Daoy (cell line): ENCODE measurements around the gene LAMA4. TPM values are rescaled to one million over a fixed set of nuclear protein-coding genes. Genes with fewer than 3 reads are reported as not detected.

Source experiments
- DNase-seq: peaks from one replicate; pipeline ENCODE4 v3.0.0-alpha.2; 2015; ENCODE audit warnings: low read depth
- total RNA-seq: library from RNA; depleted of rRNA; stranded (reverse); fragments of >200 nt; shearing (Covaris generic); gene quantifications from 2 replicates; pipeline ENCODE4 v1.2.3, GENCODE V29; 2014

Gene LAMA4
- total RNA-seq, 1 experiment from 2014 or later: 76.5 TPM

DNA sequence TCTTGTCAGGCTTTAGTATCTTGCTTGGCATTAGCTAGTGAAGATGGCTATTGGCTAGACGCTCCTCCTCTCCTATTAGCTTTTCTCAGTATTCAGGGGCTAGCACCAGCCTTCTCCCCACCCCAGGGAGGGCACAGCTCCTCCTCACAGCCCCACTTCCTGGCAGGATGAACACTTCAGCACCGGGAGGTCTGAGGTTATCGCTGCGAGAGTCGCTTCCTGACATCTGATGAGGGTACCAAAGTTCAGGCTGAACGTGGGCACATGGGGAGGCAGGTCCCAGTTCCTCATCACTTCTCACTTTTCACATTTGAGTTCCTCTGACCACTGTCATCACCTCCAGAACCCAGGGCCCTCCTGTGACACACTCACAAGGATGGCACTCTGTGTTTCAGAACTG lies 66.6 kb downstream of the LAMA4 start:
- DNase-seq: no peak

DNA sequence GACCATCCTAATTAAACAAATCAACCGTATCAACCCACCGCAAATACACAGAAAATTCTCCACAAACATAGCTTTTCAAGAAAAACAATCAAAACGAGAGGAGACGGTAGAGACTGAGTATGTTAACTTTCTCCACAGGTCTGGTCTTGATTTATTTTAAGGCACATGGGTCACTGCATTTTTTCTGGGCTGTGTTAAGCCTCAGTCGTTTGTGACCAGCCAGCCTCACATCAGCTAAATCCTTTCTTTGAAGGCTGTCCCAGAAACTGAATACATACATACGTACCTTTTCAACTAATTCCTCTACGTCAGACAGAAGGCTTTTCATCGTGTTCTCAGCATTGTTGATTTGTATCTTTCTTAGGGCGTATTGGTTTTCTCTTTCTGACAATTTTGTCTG lies 69.4 kb downstream of the LAMA4 start:
- DNase-seq: no peak

- DNase-seq: no peak
Measured at GRCh38 chr6:112183271-112183671, 71.1 kb downstream of the LAMA4 start.

DNA sequence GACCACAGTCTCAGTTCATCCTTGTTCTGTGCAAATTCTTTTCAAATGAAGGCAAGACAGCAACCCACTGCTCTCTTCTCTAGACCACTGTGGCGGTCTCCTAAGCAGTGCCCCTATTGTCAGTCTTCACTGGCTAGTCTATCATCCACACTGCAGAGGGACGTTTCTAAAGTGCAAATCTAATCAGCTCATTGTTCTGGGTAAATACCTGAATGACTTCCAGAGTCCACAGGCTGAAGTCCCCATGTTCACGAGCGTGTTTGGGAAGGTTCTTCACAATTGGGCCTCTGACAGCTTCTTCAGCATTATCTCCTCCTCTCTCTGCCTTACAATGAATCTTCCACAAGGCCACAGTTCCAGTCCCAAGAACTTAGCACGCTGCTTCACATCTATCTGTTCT lies 73.2 kb downstream of the LAMA4 start:
- DNase-seq: no peak

- peak; percentile 80 for DNase-seq
Measured at GRCh38 chr6:112180095-112180820, 74.1 kb downstream of the LAMA4 start.

- no peak for DNase-seq
Measured at GRCh38 chr6:112179631-112180030, 74.7 kb downstream of the LAMA4 start.

- DNase-seq: no peak
Measured at GRCh38 chr6:112178846-112179245, 75.5 kb downstream of the LAMA4 start.

DNA sequence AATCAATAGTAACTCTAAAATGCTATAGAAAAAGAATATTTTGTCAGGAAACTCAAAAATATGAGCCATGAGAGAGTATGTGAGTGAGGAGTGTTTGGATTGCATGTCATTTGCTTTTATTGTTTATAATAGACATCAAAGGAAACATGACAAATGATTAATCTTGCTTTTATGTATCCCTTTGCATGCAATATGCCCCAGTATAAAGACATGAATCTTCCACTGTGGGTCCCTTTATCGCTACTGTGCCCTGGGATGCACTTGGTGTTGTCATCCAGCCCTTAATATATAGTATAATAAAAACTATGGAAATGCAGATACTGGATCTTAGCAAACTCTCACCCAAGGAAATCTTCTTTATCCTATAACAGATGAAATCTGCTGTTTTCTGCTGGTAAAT lies 77.3 kb downstream of the LAMA4 start:
- DNase-seq: no peak

- peak; percentile 36 for DNase-seq
Measured at GRCh38 chr6:112176175-112176574, 78.2 kb downstream of the LAMA4 start.

- no peak for DNase-seq
Measured at GRCh38 chr6:112173221-112173804, 81.1 kb downstream of the LAMA4 start.

DNA sequence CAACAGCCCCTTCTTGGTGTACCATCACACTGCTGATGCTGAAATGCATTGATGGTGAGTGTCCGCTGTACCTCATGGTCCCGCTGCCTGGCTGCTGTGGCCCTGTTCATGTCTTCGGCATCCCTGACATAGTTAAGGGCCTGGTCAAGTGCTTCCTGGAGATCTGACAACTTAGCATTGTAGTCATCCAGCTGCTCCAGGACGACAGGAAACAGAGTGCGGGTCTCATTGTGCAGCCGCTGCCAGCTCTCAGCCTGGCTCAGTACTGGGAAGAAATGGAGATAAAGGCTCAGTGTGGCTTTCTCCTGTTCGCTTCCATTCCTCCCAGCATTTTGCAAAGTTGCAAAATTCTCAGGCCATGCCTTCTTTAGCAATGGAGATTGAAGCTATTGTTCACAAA lies 81.8 kb downstream of the LAMA4 start:
- no peak for DNase-seq

DNA sequence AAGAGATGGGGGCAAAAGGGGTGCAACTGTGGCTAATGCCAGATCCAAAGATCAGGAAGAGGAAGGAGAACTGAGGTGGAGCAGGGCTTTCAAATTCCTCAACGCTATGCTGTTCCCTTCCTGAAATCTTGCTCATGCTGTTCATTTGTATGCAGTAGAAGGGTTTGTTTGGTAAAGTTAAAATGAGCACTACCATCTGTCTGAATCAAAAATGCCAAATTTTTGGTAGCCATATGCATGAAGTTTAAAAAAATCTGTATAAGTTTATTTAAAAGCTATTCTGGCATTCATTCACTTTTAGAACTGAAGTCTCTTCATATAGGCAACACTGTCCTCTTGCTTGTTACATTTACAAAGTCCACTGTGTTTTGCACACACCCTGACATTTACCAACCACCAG lies 84.8 kb downstream of the LAMA4 start:
- no peak for DNase-seq

GRCh38 chr6:112163295-112164257 lies 90.8 kb downstream of the LAMA4 start:
- DNase-seq: peak; percentile 71

- no peak for DNase-seq
Measured at GRCh38 chr6:112160745-112161144, 93.6 kb downstream of the LAMA4 start.

DNA sequence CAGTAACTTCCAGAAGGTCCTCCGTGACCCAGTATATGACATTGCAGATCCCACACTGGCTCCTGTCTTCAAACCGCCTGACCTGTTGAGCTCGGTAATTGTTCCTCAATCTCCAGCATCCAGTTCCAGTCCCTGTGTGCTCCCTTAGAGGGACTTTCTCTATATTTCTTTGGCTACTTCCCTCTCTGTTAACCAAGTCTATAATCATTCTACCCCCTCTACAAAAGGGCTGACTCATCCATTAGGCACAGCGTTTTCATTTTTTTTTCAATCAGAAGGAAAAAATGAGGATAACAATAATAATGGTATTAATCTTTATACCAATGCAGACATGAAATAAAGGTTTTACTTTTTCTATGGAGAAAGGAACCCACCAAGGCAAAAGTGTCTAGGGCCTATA lies 97.7 kb downstream of the LAMA4 start:
- DNase-seq: no peak

DNA sequence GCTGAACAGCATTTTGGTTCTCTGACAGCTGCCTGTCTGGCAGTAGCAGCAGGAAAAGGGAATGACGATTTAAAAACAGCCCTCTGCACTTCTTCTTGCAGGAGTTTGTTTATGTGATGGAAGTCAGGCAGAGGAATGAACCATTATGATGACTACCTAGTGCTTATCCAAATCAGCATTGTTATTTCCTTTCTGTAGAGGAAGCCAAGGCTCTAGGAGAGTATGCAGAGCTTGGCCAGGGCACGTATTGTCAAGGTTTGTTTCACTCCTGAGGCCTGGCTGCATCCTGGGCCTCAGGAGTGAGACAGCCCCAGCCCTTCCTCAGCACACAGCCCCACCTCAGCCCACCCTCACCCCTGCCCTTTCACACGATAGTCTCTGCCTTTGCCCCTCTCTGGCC lies 98.5 kb downstream of the LAMA4 start:
- peak; percentile 10 for DNase-seq

DNA sequence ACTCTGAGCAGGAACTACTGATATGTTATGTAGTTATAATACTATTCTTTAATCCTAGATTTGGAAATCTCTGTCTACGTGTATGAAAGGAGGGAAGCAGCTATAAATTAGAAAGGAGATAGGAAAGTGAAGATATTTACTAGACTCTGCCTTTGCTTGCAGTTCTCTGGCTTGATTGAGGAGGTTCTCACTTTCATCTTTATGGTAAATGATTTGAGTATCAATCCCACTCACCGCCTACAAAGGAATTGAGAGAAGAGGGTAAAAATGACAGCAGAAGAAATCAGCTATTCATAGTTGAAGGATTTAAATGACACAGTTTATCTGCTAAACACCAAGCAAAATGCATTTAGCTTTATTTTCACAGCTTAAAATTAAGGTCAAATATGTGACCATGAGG lies 99.7 kb downstream of the LAMA4 start:
- DNase-seq: no peak

DNA sequence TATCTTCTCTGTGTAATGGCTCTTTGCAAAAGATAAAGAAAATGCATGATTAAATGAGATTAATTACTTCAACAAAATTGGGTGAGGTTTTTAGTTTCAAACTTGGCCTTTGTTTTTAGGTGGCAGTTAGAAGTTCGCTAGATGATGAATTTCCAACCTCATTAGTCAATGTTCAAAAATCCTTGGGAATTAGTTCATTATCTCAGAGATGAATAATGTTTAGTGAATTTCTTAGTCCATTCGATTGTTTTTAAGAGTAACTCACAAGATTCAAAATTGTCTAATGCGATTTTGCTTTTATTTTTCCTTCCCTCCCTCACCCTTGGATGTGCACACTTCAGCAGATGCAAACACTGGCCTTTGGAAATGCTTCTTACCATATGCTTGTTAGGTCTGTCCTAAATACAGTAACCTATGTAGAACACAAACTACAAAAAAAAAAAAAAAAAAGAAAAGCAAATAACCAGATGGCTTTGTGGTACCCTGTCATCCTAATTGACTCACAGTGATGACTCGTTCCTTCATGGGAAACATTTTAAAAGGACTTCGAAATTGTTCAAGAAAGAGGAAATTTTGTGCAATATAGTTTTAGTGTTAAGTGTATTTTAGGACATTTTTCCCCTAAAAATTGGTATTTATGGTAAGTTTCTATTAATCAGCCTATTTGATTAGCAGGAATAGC lies 100.3 kb downstream of the LAMA4 start:
- DNase-seq: peak; percentile 75

- no peak for DNase-seq
Measured at GRCh38 chr6:112150363-112150762, 104.0 kb downstream of the LAMA4 start.

GRCh38 chr6:112149719-112150263 lies 104.6 kb downstream of the LAMA4 start:
- DNase-seq: no peak

GRCh38 chr6:112149236-112149635 lies 105.1 kb downstream of the LAMA4 start:
- DNase-seq: no peak

GRCh38 chr6:112148103-112148502 lies 106.3 kb downstream of the LAMA4 start:
- no peak for DNase-seq
